Ascending aorta (tissue), 2 donors: ENCODE data around the gene CD302. TPM values are rescaled to one million over a fixed set of nuclear protein-coding genes. Genes with fewer than 3 reads are reported as not detected.

ENCODE experiments used
- DNase-seq, 2 donors: peaks; one replicate each; pipeline ENCODE4 v3.0.0-alpha.2; 2019; ENCODE audit warnings: low spot score in 2 of 2
- H3K27ac ChIP-seq, 2 donors: fragments of 200-600 bp; sonication (generic); one replicate each; pipeline ENCODE4 v1.5.1; 2016 to 2017; ENCODE audit warnings: mild to moderate bottlenecking in 1 of 2
- H3K27me3 ChIP-seq: fragments of 200-600 bp; sonication (generic); one replicate; pipeline ENCODE4 v1.5.1; 2017
- H3K36me3 ChIP-seq, 2 donors: fragments of 200-600 bp; sonication (generic); one replicate each; pipeline ENCODE4 v1.5.1; 2016
- H3K4me1 ChIP-seq, 2 donors: fragments of 200-600 bp; sonication (generic); one replicate each; pipeline ENCODE4 v1.5.1; 2016 to 2017; ENCODE audit warnings: mild to moderate bottlenecking in 1 of 2
- H3K4me3 ChIP-seq, 2 donors: fragments of 200-600 bp; sonication (generic); one replicate each; pipeline ENCODE4 v1.5.1; 2016 to 2017; ENCODE audit warnings: mild to moderate bottlenecking in 1 of 2
- H3K9me3 ChIP-seq, 2 donors: fragments of 200-600 bp; sonication (generic); one replicate each; pipeline ENCODE4 v1.5.1; 2016
- intact Hi-C: fragments of 100-400 bp; cut with DNase I; formaldehyde crosslinking; loops from one replicate; pipeline ENCODE4 v1.15.1; 2023
- total RNA-seq: library from RNA; depleted of rRNA; stranded (reverse); fragments of >200 nt; gene quantifications from one replicate; pipeline ENCODE4 v1.1.0, GENCODE V29; 2016
- TF ChIP-seq, protein P1 (sequence below), 3 experiments: fragments of 200-600 bp in 2 of 3; fragments of 450-650 bp in 1 of 3; sonication (generic) in 2 of 3; IDR thresholded peaks; one replicate each; pipeline ENCODE4 v1.5.1; 2016 to 2019; ENCODE audit warnings: antibody characterized with exemption in 3 of 3, mild to moderate bottlenecking in 1 of 3, moderate library complexity in 1 of 3

CD302 gene, protein sequence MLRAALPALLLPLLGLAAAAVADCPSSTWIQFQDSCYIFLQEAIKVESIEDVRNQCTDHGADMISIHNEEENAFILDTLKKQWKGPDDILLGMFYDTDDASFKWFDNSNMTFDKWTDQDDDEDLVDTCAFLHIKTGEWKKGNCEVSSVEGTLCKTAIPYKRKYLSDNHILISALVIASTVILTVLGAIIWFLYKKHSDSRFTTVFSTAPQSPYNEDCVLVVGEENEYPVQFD
- 30.9 TPM for total RNA-seq

DNA sequence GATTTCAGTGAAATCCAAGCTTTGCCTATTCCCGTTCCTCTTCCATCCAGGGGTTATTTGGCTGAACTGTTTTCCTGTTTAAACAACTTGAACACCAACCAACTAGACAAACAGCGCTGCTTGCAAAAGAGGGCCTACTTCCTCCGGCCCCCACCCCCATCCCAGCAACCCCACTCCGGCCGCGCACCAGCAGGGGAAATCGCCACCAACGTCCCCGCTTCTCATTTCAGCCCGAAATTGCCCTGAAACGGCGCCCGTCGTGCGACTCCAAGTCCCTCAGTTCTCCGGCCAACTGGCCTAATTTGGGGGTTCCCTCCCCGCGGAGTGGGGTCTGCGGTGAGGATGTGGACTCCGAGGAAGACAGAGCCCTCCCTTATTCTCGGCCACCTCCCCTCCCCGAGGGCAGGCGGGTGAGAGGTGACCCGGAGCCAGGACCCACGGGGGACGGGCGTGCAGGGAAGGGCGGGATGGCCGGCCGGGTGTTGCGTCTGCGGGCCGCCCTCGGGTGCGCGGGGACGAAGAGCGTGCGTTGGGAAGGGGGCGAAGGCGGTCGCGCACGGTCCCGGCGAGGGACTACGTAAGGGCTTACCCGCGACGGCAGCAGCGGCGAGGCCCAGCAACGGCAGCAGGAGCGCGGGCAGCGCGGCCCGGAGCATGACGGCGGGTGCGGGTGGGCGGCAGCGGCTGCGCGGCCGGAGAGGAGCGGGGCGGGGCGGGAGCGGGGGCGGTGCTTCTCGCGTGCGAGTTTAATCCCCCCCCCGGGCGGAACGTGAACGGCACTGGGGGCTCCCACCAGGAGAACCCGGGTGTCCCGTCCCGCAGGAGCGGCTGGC lies at the start of gene CD302:
Gene CD302, minus strand, starts transcription at position 666 of the 833 bp plus-strand sequence. Its CDS starts 10 bp downstream, at position 656.
- intact Hi-C loops, result loop anchor here (5.0 to 10.0 kb wide), 3 partner anchors 85 to 183 kb away; partner anchors contain the start of genes BAZ2B and MARCHF7
- no peaks in the 10 kb centered on the region for H3K9me3 ChIP-seq
- H3K27me3 ChIP-seq, result no peaks in the 10 kb centered on the region
- DNase-seq, result peak in 1 of 2 donors; percentile 84
- peak within 1 kb of the TSS; percentile 75 to 98 for H3K4me3 ChIP-seq
- peaks cover 0 to 14% of the 10 kb centered on the region in 2 donors for H3K4me1 ChIP-seq
- TF ChIP-seq, protein P1, sequence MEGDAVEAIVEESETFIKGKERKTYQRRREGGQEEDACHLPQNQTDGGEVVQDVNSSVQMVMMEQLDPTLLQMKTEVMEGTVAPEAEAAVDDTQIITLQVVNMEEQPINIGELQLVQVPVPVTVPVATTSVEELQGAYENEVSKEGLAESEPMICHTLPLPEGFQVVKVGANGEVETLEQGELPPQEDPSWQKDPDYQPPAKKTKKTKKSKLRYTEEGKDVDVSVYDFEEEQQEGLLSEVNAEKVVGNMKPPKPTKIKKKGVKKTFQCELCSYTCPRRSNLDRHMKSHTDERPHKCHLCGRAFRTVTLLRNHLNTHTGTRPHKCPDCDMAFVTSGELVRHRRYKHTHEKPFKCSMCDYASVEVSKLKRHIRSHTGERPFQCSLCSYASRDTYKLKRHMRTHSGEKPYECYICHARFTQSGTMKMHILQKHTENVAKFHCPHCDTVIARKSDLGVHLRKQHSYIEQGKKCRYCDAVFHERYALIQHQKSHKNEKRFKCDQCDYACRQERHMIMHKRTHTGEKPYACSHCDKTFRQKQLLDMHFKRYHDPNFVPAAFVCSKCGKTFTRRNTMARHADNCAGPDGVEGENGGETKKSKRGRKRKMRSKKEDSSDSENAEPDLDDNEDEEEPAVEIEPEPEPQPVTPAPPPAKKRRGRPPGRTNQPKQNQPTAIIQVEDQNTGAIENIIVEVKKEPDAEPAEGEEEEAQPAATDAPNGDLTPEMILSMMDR (IDR thresholded peaks at IDR 0.05), result no peak
- H3K27ac ChIP-seq, result peak within 1 kb of the TSS; percentile 87 to 88
- no peaks in the 10 kb centered on the region for H3K36me3 ChIP-seq

DNA sequence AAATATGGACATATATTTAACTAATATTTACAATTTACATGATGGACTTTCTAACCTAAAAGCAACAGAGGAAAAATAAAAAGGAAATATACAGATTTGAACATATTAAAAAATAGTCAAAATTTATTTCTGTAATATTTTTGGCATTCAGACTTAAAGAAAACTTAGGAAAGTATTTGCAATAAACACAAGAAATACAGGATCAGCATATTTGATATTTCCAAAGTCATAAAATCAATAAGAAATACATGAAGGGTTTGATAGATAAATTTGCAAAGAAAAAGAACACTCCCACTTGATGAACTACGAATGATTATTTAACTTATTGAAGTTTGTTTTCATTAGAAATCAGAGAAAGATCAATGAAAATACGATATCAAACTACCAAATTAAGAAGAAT lies 48.6 kb upstream of the CD302 start:
- Histone ChIP-seq H3K27ac (no peak overlapping the region), H3K36me3 (no peaks in the 10 kb centered on the region), H3K9me3 (no peaks in the 10 kb centered on the region), H3K4me1 (no peaks in the 10 kb centered on the region), H3K4me3 (no peak overlapping the region), H3K27me3 (no peaks in the 10 kb centered on the region)
- intact Hi-C loops, result no loop called here
- no peak for DNase-seq
- TF ChIP-seq, protein P1 (IDR thresholded peaks at IDR 0.05), result no peak

DNA sequence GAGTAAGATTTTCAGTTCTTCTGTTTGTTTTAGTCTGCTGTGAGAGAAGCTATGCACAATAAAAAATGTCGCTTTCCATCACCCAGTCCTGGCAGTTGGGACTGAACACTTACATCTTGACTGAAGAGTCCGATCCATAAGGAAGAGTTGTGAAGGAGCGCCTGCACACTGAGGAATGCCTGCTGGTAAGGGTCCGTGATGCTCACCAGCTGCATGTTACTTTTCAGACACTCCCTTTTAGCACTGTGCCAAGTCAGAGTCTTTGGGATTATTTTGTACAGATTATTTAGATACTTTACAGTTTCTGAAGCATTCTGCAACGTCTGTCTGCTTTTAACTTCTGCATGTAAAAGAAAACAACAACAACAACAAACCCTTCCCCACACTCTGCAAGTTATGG lies 42.6 kb upstream of the CD302 start:
- Histone ChIP-seq H3K4me3 (no peak overlapping the region), H3K27me3 (no peaks in the 10 kb centered on the region)
- intact Hi-C loops, result no loop called here

DNA sequence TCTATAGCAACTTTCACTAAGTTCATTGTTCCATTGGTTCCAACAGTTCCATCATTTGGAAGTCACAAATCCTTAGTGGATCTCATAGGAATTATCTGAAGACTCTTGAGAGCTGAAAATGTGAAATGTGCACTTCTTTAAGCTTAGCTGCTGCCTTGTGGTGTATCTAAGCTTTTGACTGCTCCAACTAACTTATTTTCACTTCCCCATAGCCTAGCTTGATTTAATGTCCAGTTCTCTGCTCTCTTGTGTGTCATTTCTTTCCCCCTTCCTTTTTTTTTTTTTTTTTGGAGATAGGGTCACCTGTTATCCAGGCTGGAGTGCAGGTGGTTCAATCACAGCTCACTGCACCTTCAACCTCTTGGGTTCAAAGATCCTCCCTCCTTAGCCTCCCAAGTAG lies 34.9 kb upstream of the CD302 start:
- Histone ChIP-seq H3K36me3 (no peaks in the 10 kb centered on the region), H3K4me1 (no peaks in the 10 kb centered on the region), H3K27me3 (no peaks in the 10 kb centered on the region), H3K9me3 (no peaks in the 10 kb centered on the region), H3K27ac (no peak overlapping the region), H3K4me3 (no peak overlapping the region)
- TF ChIP-seq, protein P1 (IDR thresholded peaks at IDR 0.05), result no peak
- DNase-seq, result no peak
- intact Hi-C loops, result no loop called here

More for the DNA sequence above, 42.6 kb upstream of the CD302 start:
- no peaks in the 10 kb centered on the region for H3K36me3 ChIP-seq
- TF ChIP-seq, protein P1 (IDR thresholded peaks at IDR 0.05), result no peak
- H3K4me1 ChIP-seq, result no peaks in the 10 kb centered on the region
- DNase-seq, result no peak
- H3K27ac ChIP-seq, result no peak overlapping the region
- no peaks in the 10 kb centered on the region for H3K9me3 ChIP-seq

DNA sequence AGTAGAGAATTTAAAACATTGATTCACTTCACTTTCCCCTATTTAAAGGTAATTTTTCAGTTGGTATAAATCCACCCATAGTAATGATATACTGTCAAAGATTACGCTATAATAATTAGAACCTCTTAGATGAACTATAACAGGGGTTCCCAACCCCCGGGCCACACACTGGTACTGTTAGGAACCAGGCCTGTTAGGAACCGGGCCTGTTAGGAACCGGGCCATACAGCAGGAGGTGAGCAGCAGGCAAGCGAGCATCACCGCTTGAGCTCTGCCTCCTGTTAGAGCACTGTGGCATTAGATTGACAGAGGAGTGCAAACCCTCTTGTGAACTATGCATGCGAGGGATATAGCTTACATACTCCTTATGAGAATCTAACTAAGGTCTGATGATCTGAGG lies 34.0 kb upstream of the CD302 start:
- no peak for DNase-seq
- no peaks in the 10 kb centered on the region for H3K27me3 ChIP-seq
- H3K36me3 ChIP-seq, result no peaks in the 10 kb centered on the region
- no peak overlapping the region for H3K4me3 ChIP-seq
- no peaks in the 10 kb centered on the region for H3K9me3 ChIP-seq
- TF ChIP-seq, protein P1 (IDR thresholded peaks at IDR 0.05), result no peak
- H3K27ac ChIP-seq, result no peak overlapping the region
- no peaks in the 10 kb centered on the region for H3K4me1 ChIP-seq
- intact Hi-C loops, result no loop called here
